Epithelial cell of prostate (primary cell): ENCODE data around the gene METTL6.
A peak's percentile ranks its signal among the peaks of the same experiment; 100 is the strongest.
"Not testable (repeated sequence)": the region's sequence is repeated elsewhere in the genome, so short reads cannot be mapped to it uniquely, and the experiment has no call there.

Experiments
- DNase-seq: peaks from one replicate; pipeline ENCODE4 v3.0.0-alpha.2; 2011; ENCODE audit warnings: low read depth, low spot score
- H3K27ac ChIP-seq: fragments of 450-650 bp; 2 replicates; pipeline ENCODE4 v1.5.1; 2017; ENCODE audit warnings: mild to moderate bottlenecking

The METTL6 gene

DNA sequence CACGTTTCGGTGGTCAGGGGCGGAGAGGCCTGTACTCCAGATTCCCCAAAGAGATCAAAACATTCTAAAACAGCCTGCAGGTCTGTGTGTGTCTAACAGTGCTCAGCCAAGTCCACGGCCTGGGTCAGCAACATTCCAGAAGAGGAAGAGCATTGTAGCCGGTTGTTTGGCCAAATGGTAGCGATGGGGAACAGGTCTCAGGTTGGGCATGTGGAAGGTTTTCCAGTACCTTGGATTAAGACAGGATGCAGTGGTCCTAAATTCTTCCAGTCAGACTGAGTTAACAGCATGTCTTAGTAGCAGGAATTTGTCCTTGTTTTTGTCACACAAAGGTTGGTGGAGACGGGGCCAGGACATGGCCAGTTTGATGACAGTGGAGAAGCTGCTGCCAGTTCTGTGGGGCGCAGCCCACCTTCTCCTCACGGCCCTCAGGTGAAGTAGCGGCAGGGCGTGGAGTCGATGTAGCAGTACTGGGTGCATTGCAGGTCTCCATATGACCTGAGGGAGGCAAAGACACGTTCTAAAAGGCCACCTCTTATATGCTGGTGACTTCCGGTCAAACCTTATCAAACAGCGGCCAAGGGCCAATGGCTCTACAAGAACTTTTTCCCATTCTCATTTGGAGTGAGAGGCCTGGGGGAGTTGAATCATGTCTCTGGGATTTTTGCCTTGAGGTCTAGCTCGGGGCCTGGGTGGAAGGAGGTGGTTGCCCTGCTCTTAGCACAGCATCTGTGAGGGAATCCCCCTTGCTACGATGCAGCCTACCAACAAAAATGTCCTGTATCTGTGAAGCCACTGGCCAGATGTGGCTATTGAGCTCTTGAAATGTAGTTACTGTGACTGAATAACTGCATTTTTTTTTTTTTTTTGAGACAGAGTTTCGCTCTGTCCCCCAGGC is 24.1 kb upstream of the METTL6 start:
- H3K27ac ChIP-seq, result no peak overlapping the region
- DNase-seq, result no peak

DNA sequence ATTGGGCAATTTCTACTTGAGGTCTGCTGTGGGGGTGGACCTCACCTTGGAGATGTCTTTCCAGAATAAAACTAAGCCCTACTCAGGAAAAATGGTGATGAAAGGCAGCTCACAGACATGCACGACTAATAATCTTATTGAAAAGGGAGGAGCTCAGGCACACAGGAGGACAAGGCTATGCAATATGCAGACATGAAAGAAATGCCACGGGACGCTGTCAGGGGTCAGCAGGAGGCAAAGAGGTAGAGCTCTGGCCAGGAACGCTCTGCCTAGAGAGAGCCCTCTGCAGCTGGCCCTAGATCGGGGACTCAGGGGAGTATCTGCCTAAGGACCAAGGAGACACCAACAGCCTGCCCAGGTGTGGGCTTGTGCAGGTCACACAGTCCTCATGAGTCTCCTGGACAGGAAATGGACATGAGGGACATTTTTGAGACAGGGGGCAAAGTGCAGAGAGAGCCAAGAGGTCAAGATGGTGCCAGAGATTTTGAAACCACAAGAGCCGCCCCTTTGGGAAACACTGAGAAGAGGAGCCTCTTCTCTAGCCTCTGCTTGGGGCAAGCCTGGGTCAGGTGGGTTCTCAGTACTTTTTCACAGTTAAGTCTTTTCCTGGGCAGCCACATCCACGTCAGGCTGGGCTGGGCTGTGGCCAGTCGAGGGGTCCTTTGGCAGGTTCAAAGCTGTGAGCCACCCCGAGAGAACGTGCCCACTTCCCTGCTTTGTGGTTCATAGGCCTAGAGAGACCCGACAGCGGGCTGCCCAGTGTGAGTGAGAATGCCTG is 23.3 kb upstream of the METTL6 start:
- DNase-seq, result no peak
- H3K27ac ChIP-seq, result no peak overlapping the region

DNA sequence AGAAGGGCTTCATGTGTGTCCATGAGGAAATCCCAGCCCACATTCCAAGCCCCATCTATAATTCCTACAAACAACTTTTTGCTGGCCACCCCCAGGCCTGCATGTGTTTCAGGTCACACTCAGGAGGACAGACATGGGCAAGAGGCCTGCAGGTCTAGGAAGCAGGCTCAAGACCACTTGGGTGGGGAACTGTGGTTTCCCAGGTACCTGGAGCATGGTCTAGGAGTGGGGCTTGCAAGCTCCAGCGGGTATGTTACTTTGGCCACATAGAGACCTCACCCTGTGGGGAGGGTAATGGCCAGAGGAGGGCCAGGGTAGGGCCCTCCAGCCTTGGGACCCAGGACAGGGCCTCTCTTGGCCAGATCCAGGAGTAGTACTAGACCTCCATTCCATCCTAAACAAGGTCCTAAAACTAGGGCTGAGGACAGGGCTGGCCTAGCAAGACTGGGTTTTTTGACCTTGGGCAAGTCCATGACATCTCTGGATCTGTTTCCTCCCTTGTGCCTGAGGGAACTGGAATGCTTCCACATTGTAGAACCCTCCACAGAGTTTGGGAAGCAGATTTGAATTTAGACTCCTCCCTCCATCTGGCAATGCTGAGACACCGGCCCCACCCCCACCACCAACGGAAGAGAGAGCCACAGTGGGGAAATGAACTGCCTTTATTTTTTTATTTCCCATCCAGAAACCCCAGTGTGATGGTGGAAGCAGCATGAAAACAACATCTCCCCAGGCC is 22.3 kb upstream of the METTL6 start:
- H3K27ac ChIP-seq, result no peak overlapping the region
- DNase-seq, result no peak

DNA sequence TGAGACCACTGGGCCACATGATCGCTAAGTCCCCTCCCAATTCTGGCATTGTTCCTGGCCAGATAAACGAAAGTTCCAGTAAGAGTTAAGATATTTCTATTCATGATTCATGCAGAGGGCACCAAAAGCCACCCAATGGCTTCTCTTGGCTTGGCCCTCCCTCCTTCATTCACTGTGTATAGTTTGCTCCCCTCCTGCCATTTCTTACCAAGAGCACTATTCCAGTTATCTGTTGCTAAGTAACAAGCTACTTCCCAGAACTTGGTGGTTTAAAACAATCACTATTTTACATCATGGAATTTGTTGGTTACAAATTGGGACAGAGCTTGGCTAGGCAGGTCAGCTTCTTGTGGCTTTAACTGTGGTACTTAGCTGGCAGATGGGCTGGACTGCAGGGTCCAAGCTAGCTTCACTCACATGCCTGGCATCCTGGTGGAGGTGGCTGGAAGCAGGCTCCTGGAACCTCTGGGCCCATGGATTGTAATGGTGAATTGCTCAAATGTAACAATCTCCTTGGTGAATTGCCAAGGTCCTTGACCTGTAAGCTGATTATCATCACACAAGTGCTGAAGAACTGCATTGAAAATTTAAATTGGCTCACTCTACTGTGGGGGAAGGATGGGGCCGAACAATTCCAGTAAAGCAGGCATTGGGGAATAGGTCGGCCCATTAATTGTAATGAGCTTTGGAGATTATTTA is 16.6 kb upstream of the METTL6 start:
- DNase-seq, result no peak

DNA sequence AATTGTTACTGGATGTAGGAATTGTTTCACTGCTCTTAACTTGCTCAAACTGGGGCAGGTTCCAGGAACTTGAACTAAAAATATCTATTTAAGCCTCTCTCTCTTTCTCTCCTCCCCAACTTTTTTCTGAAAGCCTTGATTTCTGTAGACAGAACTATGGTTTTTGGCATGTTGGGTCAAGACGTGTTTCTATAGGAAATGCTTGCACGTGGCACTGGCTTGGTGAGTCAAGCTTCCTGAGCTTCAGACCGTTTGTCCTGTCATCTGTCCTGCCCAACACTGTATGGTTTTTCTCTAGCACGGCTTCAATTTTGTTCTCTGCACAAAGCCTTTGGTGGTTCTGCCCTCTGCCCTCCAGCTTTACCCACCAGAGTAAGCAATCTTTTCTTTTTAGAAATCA is 13.5 kb upstream of the METTL6 start:
- peak overlapping the region; percentile 25 for H3K27ac ChIP-seq
- DNase-seq, result peak; percentile 31

More for the DNA sequence above, 16.6 kb upstream of the METTL6 start:
- H3K27ac ChIP-seq, result no peak overlapping the region

DNA sequence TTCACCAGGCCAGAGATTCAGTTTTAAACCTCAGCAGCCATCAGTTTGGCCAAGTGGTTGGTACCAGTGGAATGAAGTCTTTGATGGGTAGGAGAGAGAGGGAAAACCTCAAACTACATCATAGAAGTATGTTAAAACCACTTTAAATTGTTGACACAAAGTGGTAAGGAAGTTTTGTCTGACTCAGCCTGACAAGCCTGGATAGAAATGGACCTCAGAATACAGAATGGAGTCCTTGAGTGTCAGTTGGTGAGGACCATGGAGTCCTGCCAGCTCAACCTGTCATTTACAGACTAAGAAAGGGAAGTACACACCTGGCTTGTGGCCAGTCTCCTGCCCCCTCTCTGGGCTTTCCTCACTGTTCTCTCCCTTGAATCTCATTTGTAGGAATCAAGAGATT is 12.1 kb upstream of the METTL6 start:
- peak overlapping the region; percentile 26 for H3K27ac ChIP-seq
- DNase-seq, result no peak

DNA sequence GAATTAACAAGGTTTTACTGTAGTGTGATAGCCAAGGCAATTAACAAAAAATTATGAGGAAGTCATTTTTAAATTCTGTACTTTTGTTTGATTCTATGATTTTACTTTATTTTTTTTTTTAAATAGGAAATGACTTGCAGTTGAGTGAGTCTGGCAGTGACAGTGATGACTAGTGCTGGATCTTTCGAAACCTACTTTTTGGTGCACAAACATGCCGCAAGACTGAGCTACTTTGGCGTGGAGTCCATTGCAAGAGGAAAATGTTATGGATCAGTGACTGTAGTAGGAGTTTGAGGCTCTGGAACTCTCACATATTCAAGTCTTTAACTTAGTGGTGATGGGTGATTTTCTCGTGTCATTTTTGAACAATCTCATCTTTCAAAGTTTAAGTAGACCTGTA is 11.6 kb upstream of the METTL6 start:
- H3K27ac ChIP-seq, result peak overlapping the region; percentile 26
- DNase-seq, result no peak

DNA sequence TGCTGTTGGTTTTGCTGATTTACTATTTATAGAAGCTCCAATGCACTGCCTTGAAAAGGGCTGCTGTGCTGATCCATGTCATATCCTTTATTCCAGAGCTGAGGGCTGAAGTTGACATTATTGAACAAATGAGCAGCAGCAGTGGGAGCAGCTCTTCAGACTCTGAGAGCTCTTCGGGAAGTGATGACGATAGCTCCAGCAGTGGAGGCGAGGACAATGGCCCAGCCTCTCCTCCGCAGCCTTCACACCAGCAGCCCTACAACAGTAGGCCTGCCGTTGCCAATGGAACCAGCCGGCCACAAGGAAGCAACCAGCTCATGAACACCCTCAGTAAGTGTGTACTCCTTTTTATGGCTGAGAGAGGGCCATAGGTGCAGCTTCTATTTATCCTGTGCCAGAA is 8.9 kb upstream of the METTL6 start:
- DNase-seq, result no peak
- H3K27ac ChIP-seq, result no peak overlapping the region

DNA sequence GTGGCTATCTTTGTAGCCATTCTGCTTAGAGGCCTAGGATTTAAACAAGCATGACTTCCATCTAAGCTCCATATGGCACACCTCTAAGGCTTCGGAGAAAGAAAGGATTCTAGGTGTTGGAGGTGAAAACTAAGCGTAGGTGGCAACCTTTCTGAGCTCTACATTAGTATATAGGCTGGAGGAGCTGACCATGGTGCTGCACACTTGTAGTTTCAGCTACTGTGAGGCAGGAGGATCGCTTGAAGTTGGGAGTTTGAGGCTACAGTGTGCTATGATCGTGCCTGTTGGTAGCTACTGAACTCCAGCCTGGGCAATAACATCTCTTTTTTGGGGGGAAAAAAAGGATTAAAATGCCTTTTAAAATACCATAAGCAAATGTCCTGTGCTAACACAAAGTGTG is 7.4 kb upstream of the METTL6 start:
- no peak for DNase-seq
- H3K27ac ChIP-seq, result no peak overlapping the region

DNA sequence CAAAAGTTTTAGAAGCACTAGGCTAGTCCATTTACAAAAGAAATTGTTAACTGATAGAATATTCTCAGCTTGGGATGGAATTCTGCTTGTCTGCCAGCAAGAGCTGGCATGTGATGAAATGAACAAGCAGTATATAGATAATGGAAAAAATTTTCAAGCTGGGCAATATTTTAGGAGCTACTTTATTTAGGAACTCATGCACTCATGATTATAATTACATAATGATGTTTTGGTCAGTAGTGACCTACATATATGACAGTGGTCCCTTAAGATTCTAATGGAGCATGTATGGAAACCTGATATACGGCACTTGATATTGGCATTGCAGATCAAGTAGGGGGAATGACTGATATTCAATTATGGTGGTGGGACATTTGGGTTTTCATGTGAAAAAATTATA is 6.2 kb upstream of the METTL6 start:
- H3K27ac ChIP-seq, result no peak overlapping the region
- no peak for DNase-seq

DNA sequence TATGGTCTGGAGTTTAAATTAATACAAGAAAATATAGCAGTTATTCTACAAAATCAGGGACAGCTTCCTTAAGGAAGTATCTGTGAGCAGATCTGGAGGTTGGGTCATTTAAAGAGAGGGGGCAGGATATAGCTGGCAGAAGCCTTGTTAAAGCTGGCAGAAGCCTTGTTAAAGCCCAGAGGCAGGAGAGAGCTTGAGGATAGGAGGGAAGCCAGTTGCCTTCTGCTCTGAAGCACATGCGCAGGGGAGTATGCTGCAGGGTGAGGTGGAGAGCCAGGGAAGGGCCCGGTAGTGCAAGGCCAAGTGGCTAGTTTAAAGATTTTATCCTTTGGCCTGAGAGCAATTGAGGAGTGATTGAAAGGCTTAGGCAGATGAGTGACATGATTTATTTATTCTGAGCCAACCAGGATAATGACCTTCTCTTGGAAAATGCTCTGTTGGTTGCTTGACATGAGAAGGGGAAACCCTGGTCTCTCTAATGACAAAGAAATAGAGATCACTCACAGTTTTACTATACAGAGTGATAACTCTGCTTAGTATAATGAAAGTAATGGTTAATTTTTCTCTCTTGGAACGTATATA is 4.0 kb upstream of the METTL6 start:
- DNase-seq, result no peak
- H3K27ac ChIP-seq, result no peak overlapping the region

DNA sequence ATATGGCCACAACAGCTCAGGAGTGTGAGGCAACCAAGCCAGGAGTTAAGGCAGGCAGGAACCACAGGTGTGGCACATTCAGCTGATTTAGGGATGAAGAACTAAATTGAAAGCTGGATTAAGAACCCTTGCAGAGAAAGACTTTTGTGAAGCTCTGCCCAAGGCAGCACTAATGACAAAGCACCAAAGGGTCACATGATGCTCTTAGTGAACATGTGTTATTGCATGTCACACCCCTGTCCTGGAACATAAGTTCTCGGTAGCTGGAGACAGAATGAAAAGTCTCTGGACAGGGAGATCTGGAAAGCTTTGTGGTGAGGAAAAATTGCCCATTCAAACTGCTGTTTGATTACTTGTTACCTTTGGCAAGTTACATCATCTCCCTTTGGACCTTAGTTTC is 3.3 kb upstream of the METTL6 start:
- H3K27ac ChIP-seq, result no peak overlapping the region
- no peak for DNase-seq

DNA sequence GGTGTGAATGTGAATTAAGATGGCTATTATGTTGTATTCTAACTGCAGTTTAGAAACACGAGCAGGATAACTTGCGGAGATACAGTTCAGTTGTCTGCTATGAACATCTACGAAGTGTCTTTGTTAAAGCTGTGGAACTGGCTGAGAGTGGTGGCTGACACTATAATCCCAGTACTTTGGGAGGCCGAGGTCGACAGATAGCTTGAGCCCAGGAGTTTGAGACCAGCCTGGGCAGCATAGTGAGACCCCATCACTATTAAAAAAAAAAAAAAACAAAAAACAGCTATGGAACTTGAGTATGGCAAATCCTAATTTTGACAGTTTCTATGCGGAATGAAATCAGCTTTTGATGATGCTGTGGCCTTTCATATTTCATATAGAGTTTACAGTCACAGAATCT is 1.7 kb upstream of the METTL6 start:
- H3K27ac ChIP-seq, result peak overlapping the region; percentile 61
- no peak for DNase-seq

DNA sequence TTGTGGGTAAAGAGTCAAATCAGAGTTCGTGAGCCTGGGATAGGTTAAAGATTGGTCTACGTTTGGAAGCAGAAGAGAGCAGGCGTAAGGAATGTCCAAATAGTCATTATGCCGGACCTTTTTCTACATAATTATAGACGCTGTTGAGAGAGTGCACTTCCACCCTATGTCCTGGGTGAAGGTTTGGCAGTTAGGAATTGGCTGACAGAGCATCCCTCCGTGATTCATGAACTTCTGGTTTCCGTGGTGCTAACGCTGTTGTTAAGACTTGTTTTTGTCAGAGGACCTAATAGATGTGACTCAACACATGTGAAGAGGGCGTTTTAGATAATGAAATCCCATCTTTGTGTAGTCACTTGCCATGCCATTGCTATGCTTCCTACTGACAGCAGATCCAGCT is 1.2 kb upstream of the METTL6 start:
- DNase-seq, result peak; percentile 76
- peak overlapping the region; percentile 61 for H3K27ac ChIP-seq

DNA sequence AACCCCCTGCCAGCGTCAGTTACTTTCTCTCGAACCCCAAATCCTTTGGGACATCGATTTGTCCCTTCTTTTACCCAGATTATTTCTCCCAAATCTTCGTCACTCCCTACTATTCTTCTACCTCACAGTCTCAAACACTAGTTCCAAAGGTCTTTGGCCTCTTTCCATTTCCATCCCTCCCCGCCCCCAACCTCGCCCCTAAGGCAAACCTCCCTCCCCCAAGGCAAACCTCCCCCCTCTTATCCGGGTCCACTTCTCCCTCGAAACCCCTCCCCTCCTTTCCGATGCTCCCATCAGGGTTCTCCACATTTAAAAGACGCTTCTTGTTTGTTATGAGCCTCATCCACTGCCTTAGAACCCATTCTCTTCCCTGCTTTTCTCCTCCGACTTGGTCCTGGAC is 637 bp upstream of the METTL6 start:
- H3K27ac ChIP-seq, result peak overlapping the region; percentile 61
- DNase-seq, result no peak

DNA sequence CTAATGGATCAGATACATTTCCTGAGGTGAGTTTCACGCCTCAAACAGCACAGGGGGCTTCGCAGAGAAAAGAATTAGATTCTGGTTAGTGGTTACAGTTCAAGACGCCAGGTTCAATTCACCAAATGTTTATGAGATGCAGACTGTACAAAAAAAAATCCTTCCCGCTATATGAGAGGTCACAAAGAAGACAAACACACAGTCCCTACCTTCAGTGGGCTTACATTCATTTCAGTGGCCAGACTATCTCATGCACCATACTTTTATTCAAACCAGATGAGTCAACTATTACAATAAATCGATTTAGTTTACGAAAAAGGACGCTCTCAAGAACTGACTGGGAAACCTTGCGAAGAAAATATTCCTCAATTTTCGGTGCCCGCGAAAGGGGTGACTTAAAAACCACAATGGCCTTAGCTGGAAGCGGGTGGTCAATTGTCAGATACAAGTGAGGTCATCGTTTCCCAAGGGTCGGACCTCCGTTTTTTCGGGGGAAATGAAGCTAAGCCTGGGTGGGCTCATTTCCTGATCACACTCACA is 695 bp downstream of the METTL6 start:
- peak overlapping the region; percentile 61 for H3K27ac ChIP-seq
- no peak for DNase-seq

DNA sequence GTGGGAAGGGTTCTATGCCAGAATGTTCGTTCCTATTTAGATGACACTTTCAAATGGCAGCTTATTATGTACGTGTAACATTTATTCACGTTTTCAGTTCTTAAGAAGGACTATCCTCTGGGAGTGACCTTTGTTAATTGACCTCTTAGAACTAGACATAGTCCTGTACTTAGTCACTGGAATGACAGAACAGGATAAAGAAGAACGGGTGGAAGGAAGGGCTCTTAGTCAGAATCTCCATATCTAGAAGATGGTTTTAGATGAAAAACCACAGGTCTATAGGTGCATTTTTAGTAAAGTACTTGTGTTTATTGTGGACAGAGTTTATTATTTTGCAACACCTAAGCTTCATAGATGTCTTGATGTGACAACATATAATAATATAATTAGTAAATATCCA is 6.5 kb downstream of the METTL6 start:
- DNase-seq, result no peak
- H3K27ac ChIP-seq, result no peak overlapping the region

DNA sequence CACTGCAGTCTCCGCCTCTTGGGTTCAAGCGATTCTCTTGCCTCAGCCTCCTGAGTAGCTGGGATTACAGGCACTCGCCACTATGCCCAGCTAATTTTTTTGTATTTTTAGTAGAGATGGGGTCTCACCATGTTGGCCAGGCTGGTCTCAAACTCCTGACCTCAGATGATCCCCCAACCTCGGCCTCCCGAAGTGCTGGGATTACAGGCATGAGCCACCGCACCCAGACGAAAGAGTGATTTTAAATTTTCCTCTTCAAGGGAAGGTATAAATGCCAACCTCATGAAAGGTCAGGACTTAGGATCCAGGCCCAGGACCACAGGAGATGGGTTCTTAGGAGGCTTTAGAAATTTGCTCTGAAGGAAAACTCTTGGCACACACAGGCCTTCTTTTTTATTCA is 16.4 kb downstream of the METTL6 start:
- not testable (repeated sequence) for H3K27ac ChIP-seq, DNase-seq

DNA sequence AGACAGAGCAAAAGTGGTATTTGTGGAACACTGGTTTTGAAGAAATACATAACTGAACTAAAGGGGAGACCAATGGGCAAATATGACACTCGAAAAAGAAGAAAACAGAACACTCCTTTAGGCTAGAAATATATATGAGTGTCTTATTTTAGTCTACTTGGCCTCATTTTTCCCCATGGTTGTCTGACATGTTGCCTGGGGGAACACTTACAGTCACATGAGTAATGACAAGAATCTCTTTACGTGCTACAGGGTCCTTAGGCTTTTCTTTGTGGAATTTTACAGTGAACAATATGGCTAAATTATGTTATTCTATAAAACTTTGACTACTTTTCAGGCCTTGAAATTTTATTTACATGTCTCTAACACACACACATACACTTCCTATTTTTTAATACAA is 17.6 kb downstream of the METTL6 start:
- DNase-seq, result no peak
- H3K27ac ChIP-seq, result no peak overlapping the region

DNA sequence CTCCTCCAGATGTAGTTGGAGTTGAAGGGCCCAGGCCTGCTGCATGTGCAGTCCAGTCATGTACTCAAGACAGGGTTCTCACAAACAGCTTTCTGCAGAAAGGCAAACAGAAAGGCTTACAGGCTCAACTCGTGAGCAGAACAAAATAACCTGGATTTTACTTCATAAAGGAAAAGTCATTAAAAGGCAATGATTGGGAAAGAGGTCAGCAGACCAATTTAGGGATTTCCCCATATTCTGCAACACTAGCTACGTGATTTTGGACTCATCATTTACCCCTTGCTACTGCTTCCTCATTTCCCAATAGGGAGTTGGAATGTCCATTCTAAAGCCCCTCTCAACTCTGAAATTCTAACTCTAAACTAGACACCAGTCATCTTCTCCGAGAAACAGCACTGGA is 18.1 kb downstream of the METTL6 start:
- DNase-seq, result no peak
- H3K27ac ChIP-seq, result no peak overlapping the region
